Measurements from ENCODE around the gene SLC22A31. TPM values are rescaled to one million over a fixed set of nuclear protein-coding genes. Genes with fewer than 3 reads are reported as not detected.
A peak's percentile ranks its signal among the peaks of the same experiment; 100 is the strongest.
"Not testable (repeated sequence)": the region's sequence is repeated elsewhere in the genome, so short reads cannot be mapped to it uniquely, and the experiment has no call there.

The SLC22A31 gene
- total RNA-seq, 1 experiment from 2014 or later, result not detected

DNA sequence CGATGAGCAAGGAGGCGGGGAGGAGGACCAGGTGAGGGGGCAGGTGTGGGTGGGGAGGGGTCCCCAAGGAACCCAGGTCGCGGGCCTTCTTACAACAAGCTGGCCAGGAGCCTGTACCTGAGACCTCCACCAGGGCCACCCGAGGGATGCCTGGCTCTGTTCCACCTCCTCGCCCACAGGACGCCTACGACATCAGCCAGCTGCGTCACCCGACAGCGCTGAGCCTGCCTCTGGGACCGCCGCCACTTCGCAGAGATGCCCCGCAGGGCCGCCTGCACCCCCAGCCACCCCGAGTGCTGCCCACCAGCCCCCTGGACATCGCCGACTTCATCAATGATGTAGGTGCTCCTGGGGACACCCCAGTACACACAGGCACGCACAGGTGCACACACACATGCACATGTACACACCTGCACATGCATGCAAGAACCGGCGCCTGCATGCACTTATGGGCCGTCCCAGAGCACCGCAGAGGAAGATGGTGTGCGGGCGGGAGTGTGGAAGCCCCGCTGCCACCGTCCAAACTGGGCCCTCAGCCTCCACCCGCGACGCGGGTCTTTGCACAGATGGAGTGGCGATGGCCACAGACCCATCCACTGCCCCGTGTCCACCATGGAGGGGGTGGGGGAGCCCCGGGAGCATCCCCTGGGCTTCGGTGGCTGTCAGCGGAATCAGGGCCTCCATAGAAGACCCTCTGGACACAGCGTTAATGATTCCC lies 6.6 kb downstream of the SLC22A31 start:
- DNase-seq (ENCODE audit: low spot score), result no peak

GRCh38 chr16:89192956-89193575 lies 7.3 kb downstream of the SLC22A31 start:
- DNase-seq (ENCODE audit: low spot score), result peak; percentile 39

GRCh38 chr16:89192186-89192955 lies 8.0 kb downstream of the SLC22A31 start:
- peak; percentile 62 for DNase-seq (ENCODE audit: low spot score)

DNA sequence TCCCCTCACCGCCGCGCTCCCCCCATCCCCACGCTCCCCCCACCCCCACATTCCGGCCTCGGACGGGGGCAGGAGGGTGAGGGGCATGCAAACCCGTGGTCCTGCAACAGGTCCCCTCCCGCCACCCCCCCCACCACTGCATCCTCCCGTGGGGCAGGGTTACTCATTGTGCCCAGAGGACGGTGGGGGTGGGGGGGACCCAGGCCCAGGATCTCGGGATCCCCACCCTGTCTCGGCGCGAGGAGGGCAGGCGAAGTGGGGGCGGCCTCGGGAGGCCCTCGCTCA lies 8.5 kb downstream of the SLC22A31 start:
- DNase-seq (ENCODE audit: low spot score), result no peak

DNA sequence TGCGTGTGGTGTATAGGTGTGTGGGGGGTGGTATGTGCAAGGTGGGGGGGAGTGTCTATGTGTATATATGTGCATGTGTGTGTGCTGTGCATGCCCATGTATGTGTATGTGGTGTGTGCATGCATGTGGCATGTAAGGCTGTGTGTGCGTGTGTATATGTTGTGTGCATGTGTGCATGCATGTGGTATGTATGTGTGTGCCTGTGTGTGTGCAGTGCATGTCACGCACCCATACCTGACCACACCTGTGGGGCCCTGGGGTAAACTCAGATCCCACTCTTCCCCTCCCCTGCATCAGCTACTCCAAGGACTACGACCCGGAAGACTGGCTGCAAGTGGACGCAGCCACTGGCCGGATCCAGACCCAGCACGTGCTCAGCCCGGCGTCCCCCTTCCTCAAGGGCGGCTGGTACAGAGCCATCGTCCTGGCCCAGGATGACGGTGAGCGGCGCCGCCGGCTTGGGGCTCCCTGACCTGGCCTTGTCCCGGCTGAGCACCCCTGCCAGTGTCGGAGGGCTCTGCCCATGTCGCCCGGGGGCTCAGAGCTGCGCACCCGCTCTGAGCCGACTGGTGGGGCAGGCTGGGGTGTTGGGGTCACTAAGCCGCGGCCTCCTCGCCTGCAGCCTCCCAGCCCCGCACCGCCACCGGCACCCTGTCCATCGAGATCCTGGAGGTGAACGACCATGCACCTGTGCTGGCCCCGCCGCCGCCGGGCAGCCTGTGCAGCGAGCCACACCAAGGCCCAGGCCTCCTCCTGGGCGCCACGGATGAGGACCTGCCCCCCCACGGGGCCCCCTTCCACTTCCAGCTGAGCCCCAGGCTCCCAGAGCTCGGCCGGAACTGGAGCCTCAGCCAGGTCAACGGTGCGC lies 9.1 kb downstream of the SLC22A31 start:
- DNase-seq (ENCODE audit: low spot score), result no peak

- no peak for DNase-seq (ENCODE audit: low spot score)
These were observed 10.0 kb downstream of the SLC22A31 start for GRCh38 chr16:89190150-89190958.

- DNase-seq (ENCODE audit: low spot score), result no peak
These were observed 10.8 kb downstream of the SLC22A31 start for GRCh38 chr16:89189358-89190025.

DNA sequence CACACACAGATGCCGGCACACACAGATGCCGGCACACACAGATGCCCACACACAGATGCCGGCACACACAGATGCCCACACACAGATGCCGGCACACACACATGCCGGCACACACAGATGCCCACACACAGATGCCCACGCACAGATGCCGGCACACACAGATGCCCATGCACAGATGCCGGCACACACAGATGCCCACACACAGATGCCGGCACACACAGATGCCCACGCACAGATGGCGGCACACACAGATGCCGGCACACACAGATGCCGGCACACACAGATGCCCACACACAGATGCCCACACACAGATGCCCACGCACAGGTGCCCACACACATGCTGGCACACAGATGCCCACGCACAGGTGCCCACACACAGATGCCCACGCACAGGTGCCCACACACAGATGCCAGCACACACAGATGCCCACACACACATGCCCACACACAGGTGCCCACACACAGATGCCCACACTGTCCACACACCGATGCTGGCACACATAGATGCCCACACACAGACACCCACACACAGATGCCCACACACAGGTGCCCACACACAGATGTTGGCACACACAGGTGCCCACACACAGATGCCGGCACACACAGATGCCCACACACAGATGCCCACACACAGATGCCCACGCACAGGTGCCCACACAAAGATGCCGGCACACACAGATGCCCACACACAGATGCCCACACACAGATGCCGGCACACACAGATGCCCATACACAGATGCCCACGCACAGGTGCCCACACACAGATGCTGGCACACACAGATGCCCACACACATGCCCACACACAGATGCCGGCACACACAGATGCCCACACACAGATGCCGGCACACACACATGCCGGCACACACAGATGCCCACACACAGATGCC lies 11.6 kb downstream of the SLC22A31 start:
- not testable (repeated sequence) for DNase-seq (ENCODE audit: low spot score)

DNA sequence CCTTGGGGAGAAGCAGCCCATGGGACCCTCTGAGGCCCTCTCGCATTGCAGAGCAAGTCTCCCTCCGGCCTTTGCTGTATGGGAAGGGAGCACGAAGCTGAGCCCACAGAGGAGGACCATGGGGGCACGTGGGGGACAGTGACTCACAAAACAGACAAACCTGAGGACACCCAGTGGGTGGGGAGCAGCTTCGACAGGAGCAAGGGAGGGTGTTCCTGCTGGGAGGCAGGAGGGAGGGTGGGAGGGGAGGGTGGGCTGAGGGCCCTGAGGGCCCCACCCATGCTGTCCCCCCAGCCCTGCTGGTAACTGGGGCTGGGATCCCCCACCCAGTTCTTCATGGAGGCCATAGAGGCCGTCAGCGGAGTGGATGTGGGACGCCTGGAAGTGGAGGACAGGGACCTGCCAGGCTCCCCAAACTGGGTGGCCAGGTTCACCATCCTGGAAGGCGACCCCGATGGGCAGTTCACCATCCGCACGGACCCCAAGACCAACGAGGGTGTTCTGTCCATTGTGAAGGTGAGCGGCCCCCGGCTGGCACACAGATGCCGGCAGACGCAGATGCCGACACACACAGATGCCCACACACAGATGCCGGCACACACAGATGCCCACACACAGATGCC lies 12.5 kb downstream of the SLC22A31 start:
- DNase-seq (ENCODE audit: low spot score), result peak; percentile 16

GRCh38 chr16:89187032-89187769 lies 13.1 kb downstream of the SLC22A31 start:
- DNase-seq (ENCODE audit: low spot score), result no peak

- DNase-seq (ENCODE audit: low spot score), result not testable (repeated sequence)
These were observed 13.7 kb downstream of the SLC22A31 start for GRCh38 chr16:89186593-89187031.

DNA sequence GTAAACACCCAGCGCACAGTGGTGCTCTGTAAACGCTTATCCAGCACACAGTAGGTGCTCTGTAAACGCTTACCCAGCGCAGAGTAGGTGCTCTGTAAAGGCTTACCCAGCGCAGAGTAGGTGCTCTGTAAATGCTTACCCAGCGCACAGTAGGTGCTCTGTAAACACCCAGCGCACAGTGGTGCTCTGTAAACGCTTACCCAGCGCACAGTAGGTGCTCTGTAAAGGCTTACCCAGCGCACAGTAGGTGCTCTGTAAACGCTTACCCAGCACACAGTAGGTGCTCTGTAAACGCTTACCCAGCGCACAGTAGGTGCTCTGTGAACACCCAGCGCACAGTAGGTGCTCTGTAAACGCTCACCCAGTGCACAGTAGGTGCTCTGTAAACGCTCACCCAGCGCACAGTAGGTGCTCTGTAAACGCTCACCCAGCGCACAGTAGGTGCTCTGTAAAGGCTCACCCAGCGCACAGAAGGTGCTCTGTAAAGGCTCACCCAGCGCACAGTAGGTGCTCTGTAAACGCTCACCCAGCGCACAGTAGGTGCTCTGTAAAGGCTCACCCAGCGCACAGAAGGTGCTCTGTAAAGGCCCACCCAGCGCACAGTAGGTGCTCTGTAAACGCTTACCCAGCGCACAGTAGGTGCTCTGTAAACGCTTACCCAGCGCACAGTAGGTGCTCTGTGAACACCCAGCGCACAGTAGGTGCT lies 14.3 kb downstream of the SLC22A31 start:
- DNase-seq (ENCODE audit: low spot score), result not testable (repeated sequence)

DNA sequence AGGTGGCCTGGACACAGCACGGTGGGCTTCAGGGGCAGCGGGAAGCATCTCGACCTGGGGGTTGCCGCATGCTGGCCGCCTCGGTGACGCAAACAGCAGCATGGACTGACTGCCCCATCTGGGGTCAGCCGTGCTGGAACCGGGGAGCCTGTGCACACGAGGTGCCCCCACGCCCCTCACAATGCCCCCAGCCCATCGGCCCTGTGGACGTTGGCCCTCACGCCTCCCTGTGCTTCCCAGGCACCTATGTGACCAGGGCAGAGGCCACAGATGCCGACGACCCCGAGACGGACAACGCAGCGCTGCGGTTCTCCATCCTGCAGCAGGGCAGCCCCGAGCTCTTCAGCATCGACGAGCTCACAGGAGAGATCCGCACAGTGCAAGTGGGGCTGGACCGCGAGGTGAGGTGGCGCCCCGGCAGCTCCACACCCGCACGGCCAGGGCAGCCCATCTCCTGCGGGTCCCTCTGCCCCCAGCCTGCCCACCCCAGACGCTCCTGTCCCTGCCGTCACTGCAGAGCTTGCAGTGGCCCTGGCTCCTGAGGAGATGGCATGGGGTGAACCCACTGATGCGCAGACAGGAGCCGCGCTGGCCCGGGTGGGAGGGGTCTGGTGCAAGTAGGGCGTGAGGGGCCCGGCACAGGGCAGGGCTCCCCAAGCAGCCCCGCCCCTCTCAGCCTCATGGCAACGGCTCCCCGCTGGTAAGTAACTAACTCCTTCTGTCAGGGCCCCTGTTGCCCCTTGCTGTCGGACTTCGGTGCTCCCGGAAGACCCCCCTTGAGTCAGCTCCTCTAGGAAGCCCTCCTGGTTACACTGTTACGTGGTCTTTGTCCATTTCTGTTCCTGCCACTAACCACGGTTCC lies 15.2 kb downstream of the SLC22A31 start:
- DNase-seq (ENCODE audit: low spot score), result no peak

- DNase-seq (ENCODE audit: low spot score), result no peak
These were observed 15.7 kb downstream of the SLC22A31 start for GRCh38 chr16:89184677-89184932.

DNA sequence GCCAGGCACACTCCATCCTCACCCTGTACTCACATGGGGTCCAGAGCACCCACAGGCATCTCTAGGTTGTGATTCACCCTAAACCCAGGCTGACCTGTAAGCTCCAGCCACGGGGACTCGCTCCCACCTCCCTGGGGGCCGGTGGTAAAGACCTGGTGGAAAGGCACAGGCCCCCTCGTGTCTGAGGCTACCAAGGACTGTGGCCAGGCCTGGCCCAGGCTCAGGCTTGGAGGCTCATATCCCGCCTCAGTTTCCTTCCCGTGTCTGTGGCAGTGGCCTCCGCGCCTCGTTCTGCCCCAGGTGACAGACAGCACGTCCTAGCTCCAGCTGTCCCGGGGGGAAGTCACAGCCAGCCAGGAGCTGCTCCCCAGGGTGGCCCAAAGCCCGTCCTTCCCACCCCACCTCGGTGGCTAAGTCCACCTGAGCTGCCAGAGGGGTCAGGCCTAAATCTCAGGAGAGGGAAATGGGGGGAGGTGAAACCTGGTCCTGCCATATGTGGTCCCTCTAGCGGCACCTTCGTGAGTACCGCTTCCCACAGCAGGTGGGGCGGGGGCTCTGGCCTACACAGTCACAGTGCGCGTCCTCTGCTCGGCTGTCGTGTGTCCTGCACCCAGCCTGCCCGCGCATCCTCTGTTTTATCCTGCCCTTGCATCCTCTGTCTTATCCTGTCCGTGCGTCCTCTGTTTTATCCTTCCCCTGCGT lies 16.2 kb downstream of the SLC22A31 start:
- DNase-seq (ENCODE audit: low spot score), result no peak

DNA sequence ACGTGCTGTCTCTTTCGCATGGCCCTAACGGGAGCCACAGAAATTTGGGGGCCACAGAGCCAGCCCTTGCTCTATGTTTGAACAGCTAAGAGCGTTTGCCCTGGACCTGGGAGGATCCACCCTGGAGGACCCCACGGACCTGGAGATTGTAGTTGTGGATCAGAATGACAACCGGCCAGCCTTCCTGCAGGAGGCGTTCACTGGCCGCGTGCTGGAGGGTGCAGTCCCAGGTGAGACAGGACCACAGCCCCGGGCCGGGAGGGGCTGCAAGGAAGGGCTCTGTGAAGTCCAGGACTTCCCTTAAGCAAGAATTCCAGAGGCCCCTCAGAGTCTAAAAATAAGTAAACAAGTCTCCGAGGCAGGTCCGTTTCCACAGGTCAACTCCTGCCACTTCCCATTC lies 16.9 kb downstream of the SLC22A31 start:
- DNase-seq (ENCODE audit: low spot score), result no peak
